Lower leg skin (tissue), 4 donors: Measurements from ENCODE around the gene PDE9A. TPM values are rescaled to one million over a fixed set of nuclear protein-coding genes. Genes with fewer than 3 reads are reported as not detected.

Experiments used
- DNase-seq, 2 donors: peaks; one replicate each; pipeline ENCODE4 v3.0.0-alpha.2; 2019; ENCODE audit warnings: low spot score in 2 of 2
- H3K4me3 ChIP-seq: fragments of 200-600 bp; sonication (generic); 2 replicates; pipeline ENCODE4 v1.5.1; 2017; ENCODE audit warnings: mild to moderate bottlenecking, low read depth; ENCODE audit not compliant: poor library complexity, severe bottlenecking
- POLR2A ChIP-seq, 2 donors: fragments of 450-650 bp; IDR thresholded peaks; one replicate each; pipeline ENCODE4 v1.6.1; 2016 to 2017; ENCODE audit warnings: antibody characterized with exemption in 2 of 2, mild to moderate bottlenecking in 1 of 2, moderate library complexity in 1 of 2
- whole genome bisulfite sequencing, 2 donors: methylation state at CpG; one replicate each; pipeline ENCODE4 v1.1.5; 2018; 5-methylcytosine and 5-hydroxymethylcytosine counted together
- intact Hi-C: fragments of 100-400 bp; cut with DNase I; formaldehyde crosslinking; loops from one replicate; pipeline ENCODE4 v1.15.0; 2023; ENCODE audit warnings: low total_unique reads
- total RNA-seq, 4 donors: library from RNA; depleted of rRNA; stranded (reverse); fragments of >200 nt; gene quantifications; one replicate each; pipeline ENCODE4 v1.1.0, GENCODE V29; 2016
- TF ChIP-seq, protein P1 (sequence below), 3 donors: fragments of 450-650 bp; IDR thresholded peaks; one replicate each; pipeline ENCODE4 v1.5.1; 2016; ENCODE audit warnings: antibody characterized with exemption in 3 of 3, mild to moderate bottlenecking in 3 of 3, moderate library complexity in 2 of 3

The PDE9A gene
- total RNA-seq, 4 donors from 2014 or later, result 2.1 to 16.3 (median 9.0) TPM

DNA sequence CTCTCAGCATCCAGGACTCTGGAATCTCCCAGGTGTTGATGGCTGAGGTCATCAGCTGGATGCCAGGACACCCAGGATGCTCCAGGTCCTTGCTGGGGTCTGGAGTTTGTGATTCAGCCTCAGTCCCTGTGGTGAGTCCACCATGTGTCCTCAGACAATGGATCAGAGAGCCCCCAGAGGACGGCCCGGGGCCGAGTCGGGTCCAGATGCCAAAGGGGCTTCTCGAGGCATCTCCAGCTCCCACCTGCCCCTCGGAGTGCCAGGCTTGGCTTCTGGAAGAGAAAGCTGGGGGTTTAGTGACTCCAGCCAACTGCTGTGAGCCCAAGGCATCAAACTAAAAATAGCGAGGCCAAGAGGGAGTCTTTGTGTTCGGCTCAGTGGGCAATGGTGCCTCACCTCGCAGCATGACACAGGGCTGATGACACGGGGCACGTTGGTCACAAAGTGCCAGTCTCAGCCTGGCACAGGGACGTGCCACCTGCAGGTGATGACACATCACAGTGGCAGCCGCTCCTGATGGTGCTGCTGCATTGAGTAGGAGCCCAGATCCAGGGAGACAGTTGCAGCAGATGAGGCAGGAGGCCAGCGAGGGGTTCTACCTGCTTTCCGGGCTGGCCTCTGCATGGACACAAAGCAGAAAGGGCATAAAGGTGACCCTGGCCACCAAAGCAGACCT is 10.6 kb downstream of the PDE9A start:
- intact Hi-C loops, result no loop called here
- no peak overlapping the region for H3K4me3 ChIP-seq
- DNase-seq, result no peak
- 74 to 80% methylated on average over 15 of the region's 15 CpGs for WGBS, 2 donors
- no peak for TF ChIP-seq POLR2A (IDR thresholded peaks at IDR 0.05)
- TF ChIP-seq, protein P1, sequence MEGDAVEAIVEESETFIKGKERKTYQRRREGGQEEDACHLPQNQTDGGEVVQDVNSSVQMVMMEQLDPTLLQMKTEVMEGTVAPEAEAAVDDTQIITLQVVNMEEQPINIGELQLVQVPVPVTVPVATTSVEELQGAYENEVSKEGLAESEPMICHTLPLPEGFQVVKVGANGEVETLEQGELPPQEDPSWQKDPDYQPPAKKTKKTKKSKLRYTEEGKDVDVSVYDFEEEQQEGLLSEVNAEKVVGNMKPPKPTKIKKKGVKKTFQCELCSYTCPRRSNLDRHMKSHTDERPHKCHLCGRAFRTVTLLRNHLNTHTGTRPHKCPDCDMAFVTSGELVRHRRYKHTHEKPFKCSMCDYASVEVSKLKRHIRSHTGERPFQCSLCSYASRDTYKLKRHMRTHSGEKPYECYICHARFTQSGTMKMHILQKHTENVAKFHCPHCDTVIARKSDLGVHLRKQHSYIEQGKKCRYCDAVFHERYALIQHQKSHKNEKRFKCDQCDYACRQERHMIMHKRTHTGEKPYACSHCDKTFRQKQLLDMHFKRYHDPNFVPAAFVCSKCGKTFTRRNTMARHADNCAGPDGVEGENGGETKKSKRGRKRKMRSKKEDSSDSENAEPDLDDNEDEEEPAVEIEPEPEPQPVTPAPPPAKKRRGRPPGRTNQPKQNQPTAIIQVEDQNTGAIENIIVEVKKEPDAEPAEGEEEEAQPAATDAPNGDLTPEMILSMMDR (IDR thresholded peaks at IDR 0.05), result no peak

- no peak for DNase-seq
- H3K4me3 ChIP-seq, result no peak overlapping the region
- TF ChIP-seq, protein P1 (IDR thresholded peaks at IDR 0.05), result no peak
- no peak for TF ChIP-seq POLR2A (IDR thresholded peaks at IDR 0.05)
- intact Hi-C loops, result no loop called here
- 88 to 89% methylated on average over 10 of the region's 10 CpGs for WGBS, 2 donors
These were observed 11.2 kb downstream of the PDE9A start for GRCh38 chr21:42664614-42665013.

- no peak overlapping the region for H3K4me3 ChIP-seq
- no peak for TF ChIP-seq POLR2A (IDR thresholded peaks at IDR 0.05)
- TF ChIP-seq, protein P1 (IDR thresholded peaks at IDR 0.05), result no peak
- WGBS, 2 donors, result 58 to 64% methylated on average over 8 of the region's 8 CpGs
- DNase-seq, result no peak
- intact Hi-C loops, result no loop called here
These were observed 11.6 kb downstream of the PDE9A start for GRCh38 chr21:42665026-42665425.

- intact Hi-C loops, result no loop called here
- no peak overlapping the region for H3K4me3 ChIP-seq
- no peak for TF ChIP-seq POLR2A (IDR thresholded peaks at IDR 0.05)
- TF ChIP-seq, protein P1 (IDR thresholded peaks at IDR 0.05), result no peak
- DNase-seq, result no peak
- 84 to 93% methylated on average over 13 of the region's 13 CpGs for WGBS, 2 donors
These were observed 12.1 kb downstream of the PDE9A start for GRCh38 chr21:42665484-42665883.

- intact Hi-C loops, result no loop called here
- TF ChIP-seq, protein P1 (IDR thresholded peaks at IDR 0.05), result no peak
- TF ChIP-seq POLR2A (IDR thresholded peaks at IDR 0.05), result no peak
- 80 to 82% methylated on average over 26 to 28 of the region's 30 CpGs for WGBS, 2 donors
- no peak for DNase-seq
- H3K4me3 ChIP-seq, result no peak overlapping the region
These were observed 12.8 kb downstream of the PDE9A start for GRCh38 chr21:42666023-42666747.
